ENCODE data around the gene CSAD.

CSAD gene, protein sequence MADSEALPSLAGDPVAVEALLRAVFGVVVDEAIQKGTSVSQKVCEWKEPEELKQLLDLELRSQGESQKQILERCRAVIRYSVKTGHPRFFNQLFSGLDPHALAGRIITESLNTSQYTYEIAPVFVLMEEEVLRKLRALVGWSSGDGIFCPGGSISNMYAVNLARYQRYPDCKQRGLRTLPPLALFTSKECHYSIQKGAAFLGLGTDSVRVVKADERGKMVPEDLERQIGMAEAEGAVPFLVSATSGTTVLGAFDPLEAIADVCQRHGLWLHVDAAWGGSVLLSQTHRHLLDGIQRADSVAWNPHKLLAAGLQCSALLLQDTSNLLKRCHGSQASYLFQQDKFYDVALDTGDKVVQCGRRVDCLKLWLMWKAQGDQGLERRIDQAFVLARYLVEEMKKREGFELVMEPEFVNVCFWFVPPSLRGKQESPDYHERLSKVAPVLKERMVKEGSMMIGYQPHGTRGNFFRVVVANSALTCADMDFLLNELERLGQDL

GRCh38 chr12:53180220-53180930, at the start of gene CSAD, which contains the start of gene ZNF740:
CSAD (minus strand) TSS chr12:53180925; CDS start chr12:53173470, 7,455 bp downstream.
ZNF740 (plus strand) TSS chr12:53180722; CDS start chr12:53181984, 1,262 bp downstream.
- DNase-seq, result peak; percentile 98

DNA sequence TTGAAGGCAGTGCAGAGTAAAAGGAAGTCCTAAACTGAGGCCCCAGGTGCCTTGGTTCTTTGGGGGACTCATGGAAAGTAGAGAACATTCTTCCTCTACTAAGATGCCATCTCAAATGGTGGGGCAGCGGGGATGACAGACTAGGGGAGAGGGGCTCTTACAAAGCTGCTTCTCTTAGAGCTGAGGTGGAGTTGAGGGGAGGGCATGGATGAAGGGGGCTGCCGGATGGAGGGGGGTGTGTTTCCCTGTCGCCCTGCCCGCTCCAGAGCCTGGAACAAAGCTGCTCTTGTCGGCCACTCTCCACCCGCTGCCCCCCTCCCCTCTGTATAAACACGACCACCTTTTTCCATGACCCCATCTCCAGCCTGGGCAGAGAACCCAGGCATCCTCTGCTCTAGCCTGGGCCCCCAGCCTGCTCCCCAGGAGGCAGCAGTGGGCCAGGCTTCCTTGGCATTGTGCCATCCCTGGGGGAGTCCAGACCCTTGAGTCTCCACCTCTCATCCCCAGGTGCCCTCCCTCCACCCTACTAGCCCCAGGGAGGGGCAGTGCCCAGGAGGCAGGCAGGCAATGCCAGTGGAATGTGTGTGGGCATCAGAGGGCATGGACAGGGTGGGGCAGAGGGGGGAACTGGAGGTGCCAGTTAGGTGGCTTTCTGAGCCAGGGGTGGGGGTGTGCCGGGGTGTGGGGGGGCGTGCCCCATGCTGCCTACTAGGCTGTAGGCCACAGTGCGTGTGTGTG, 49.6 kb upstream of the CSAD start:
- DNase-seq, result no peak

DNA sequence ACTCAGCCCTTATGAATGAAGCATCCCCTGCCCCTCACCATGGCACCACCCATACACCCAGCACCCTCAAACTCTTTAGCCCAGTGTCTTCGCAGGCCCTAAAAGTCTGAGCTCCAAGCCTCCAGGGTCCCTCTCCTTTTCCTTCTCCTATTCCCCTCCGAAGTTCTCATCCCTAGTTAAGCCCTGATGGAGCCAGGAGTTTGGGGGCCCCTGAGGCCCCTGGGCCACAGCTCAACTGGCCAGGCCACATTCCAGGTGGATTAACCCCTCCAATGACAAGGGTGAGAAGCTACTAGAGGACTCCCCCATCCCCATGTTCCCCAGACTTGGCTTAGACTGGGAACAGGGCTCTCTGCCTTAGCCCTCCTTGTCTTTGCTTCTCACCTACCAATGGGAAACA, 48.7 kb upstream of the CSAD start:
- no peak for DNase-seq

DNA sequence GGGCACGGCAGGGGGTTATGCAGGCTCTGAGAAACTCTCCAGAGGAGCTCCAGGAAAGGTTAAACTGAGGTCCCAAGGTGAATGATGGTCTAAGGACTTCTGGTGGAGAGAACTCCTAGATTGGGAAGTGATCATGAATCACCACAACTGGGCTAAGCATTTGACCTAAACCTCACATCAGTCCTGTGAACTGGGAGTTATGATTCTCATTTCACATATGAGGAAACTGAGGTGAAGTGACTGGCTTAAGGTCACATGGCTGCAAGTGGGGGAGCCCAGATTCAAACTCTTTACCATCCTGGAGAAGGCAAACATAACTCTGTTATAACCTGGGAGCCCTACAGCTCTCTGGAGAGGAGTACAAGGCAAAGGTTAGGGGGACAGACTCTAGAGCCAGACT, 47.1 kb upstream of the CSAD start:
- no peak for DNase-seq

DNA sequence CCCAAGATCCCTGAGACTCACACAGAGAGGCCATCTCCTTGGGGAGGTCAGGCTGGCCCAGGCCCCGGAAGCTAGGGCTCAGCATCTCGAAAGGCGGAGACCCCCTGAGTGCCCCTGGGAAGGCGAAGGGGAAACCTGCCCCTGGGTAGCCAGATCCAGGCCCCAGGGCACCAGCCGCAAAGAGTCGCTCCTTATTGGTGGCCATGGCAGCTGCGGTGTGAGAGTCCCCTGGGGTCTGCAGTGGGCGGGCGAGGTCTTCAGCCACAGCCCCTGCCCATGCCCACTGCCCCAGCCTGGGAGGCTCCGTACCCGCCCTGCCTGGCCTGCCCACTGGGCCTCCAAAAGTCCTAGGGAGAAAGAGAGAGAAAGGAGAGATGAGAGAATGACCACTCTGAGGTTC, 46.6 kb upstream of the CSAD start:
- DNase-seq, result no peak

GRCh38 chr12:53226815-53227214, 46.1 kb upstream of the CSAD start:
- DNase-seq, result no peak

DNA sequence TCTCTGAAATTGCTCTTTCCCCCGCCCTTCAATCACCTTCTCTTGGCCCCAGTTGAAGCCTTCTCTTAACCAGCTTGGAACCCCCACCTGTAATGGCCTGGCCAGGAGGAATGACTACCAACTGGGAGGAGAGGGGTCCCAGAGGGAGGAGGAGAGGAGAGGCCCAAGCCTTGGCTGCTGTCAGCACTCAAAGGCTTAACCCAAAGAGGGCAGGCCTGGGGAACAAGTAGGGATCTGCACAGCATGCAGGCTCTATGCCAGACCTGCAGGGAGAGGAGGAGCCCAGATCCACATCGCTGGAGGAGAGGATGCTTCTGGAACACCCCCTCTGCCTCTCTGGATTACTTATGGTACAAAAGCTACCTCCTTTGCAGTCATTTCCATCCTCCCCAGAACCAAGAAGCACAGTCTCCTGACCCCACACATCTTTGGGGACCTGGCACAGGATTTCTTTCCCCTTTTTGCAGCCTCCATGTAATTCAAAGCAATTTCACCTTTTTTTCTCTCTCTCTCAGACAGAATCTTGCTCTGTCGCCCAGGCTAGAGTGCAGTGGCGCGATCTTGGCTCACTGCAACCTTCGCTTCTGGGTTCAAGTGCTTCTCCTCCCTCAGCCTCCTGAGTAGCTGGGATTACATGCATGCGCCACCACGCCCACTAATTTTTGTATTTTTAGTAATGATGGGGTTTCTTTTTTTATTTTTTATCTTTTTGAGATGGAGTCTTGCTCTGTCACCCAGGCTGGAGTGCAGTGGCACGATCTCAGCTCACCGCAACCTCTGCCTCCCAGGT, 45.1 kb upstream of the CSAD start:
- DNase-seq, result no peak

- DNase-seq, result no peak
These were observed 44.3 kb upstream of the CSAD start for GRCh38 chr12:53224897-53225634.

DNA sequence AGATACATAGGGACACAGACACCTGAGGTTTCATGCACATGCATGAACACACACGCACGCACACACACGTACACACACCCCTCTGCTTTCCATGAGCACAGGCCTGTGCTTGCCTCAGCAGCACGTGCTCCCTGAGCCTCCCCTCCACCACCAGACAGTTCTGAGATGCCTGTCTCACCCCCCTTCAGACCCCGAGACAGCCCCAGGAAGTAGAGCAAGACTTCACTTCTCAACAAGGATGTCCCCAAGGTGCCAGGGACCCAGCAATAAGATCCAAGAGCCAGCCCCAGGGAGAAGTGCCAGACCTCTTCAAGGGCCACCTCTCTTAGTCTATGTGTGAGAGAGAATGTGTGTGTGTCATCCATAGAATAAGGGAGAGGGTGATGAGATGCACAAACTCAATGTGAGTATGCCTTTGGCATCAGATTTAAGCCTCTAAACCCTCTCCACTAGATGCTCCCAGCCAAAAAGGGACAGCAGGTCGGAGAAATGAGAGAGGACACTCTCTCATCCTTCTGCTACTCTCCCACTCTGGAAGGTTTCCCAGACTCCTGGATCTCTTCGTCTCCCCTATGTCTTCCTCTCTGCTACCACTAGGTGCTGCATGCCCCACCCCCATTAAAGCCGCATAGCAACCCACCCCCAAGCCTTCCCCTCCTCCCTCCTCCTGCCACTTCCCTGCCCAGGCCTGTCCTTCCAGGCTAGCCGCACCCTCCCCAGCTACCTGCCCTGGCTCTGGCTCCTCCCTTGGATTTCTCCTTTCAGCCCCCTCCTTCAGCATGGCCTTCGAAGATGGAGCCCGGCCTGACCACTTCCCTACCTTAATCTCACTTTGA, 43.6 kb upstream of the CSAD start:
- no peak for DNase-seq

GRCh38 chr12:53223389-53224060, 42.8 kb upstream of the CSAD start:
- DNase-seq, result no peak

GRCh38 chr12:53222806-53223261, 42.1 kb upstream of the CSAD start:
- DNase-seq, result no peak

GRCh38 chr12:53222170-53222721, 41.5 kb upstream of the CSAD start:
- no peak for DNase-seq

GRCh38 chr12:53221203-53222080, 40.7 kb upstream of the CSAD start:
- DNase-seq, result peak; percentile 42

DNA sequence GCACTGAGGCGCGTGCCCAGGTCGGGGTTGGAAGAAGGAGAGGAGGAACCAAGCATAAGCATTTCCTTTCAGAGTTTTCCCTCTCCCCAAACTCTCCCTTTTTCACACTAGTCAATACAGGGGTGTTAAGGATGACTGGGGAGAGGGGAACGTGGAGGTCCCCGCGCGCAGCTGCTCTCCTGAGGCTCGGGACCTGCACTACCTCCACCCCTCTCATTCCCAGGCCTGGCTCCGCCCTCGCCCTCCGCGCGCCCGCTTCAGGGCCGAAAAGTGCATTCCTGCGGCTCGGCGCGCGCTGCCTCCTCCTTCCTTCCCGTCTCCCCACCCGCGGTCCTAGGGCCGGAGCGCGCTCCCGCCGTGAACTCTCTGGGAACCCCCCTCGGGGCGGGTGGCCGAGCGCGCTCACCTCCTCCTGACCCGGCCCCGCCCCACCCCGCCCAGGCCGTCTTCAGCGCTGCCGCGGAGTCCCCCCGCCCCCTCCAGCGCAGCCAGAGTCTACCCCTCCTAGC, 40.0 kb upstream of the CSAD start:
- DNase-seq, result peak; percentile 76

DNA sequence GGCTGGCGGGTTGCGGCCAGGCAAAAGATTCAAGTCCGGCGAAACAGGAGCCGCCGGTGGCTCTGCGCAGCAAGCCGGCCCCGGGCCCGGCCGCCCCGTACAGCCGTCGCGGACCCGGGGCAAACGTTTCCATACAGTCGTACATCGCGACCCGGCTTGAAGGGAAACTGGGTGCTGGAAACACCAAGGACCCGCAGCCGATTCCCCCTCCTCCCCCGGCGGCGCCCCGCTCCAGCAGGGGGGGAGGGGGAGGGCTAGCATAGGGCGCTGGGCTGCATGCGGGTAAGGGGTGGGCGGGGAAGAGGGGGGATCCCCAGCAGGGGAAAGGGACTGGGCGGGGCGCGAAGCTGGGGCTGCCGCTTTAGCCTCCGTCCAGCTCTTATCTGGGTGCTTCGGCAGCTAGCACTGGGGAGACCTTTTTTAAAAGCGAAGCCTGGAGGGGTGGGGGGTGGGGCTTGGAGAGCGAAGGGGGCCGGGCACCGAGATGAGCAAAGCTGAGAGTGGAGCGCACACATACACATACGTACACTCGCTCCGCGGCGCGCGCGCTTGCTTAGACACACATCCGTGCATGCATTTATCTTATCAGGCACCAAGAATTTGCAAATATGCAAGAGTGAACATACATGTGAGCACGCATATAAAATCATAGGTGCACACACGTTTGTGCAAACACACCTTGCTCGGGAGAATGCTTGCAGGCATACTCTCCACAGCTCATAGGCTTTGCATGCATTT, 39.4 kb upstream of the CSAD start:
- peak; percentile 64 for DNase-seq

GRCh38 chr12:53219292-53219955, 38.7 kb upstream of the CSAD start:
- no peak for DNase-seq

Data from NCI-H2171 treated with DMSO at 0.1 percent for 48 hours (cell line).